ENCODE measurements around the gene MSANTD7. TPM values are rescaled to one million over a fixed set of nuclear protein-coding genes. Genes with fewer than 3 reads are reported as not detected.

The MSANTD7 gene
- total and polyA plus RNA-seq, 9 of the 15 experiments (the other 6 are each of a cell fraction or from before 2014, with no cell fraction given): 5.2 to 27.3 (median 23.6) TPM

GRCh38 chr10:14878266-14879123, 40.4 kb downstream of the MSANTD7 start, which contains the start of gene SUV39H2 (continued):
- TF ChIP-seq, protein P1, sequence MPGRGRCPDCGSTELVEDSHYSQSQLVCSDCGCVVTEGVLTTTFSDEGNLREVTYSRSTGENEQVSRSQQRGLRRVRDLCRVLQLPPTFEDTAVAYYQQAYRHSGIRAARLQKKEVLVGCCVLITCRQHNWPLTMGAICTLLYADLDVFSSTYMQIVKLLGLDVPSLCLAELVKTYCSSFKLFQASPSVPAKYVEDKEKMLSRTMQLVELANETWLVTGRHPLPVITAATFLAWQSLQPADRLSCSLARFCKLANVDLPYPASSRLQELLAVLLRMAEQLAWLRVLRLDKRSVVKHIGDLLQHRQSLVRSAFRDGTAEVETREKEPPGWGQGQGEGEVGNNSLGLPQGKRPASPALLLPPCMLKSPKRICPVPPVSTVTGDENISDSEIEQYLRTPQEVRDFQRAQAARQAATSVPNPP (IDR thresholded peaks at IDR 0.05; ENCODE audit: borderline replicate concordance, insufficient read depth, insufficient read length): no peak
- TF ChIP-seq SP1 (CRISPR knock-in tag; IDR thresholded peaks at IDR 0.05): 0 out of 2 replicates have a peak, but pooled peaks have one; percentile 68
- TF ChIP-seq CBX3 (IDR thresholded peaks at IDR 0.05; ENCODE audit: borderline replicate concordance in 1 of 2, low read length in 2 of 2): 0 out of 3 replicates have a peak, but pooled peaks of 1 of the 2 experiments have one; percentile 19

DNA sequence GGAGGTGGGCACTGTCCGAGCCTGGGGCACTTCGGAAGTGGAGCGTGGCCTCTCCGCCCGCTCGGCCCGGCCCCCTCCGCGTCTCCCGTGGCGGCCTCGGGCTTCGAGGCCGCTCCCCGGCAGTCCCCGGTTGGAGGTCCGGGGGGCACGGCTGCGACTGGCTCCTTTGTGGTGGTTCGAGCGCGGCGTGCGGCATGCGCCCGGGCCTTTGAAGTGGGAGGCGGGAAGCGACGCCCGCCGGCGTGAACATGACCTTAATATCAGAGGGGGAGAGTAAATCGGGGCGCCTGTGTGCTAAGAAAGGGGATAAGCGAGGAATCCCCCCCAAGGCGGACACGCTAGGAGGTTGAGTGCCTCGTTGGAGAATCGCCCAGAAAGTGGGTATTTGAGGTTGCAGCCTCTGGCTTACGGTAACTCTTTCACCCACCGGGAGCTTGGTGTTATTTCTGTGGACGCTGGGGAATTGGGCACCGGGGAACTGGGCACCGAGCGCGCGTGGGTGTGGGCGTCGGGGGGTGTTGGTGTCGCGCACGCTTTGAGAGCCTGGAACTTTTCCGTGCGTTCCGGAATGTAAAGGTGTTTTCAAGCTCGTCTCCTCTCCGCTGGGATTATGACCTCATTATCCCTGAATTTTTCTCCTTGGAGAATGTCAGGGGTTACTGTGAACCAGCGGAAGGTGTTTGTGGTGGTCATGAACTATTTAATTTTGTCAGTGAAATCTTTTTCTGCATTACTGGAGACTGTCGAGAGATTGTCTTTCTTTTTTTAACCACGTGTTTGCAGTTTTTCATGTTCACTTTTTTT, 41.2 kb downstream of the MSANTD7 start:
- peak overlapping the region; percentile 78 to 95 for H3K9ac ChIP-seq (ENCODE audit: insufficient read depth in 1 of 2, low read depth in 2 of 2, low read length in 2 of 2)
- FAIRE-seq (no peak), DNase-seq (ENCODE audit: extremely low read depth in 1 of 4, low spot score in 3 of 4) (peak in 2 of 4 experiments; percentile 22 to 30), ATAC-seq (peak; percentile 10)
- POLR2A ChIA-PET: interaction anchor here (0.8 to 2.5 kb wide), 7 partner anchors 10 to 75 kb away, joined by 3 to 17 read pairs (median 4); partner anchors contain the start of genes CDNF, DCLRE1C, HSPA14 and MSANTD7
- no TSS peak for BruUV-seq (replicated peaks)
- H3K4me2 ChIP-seq (ENCODE audit: insufficient read depth, low read length): peak overlapping the region; percentile 78
- peaks cover 28% of the 10 kb centered on the region; the same call in 2 of the 3 replicates for H3K36me3 ChIP-seq (ENCODE audit: control insufficient read depth, insufficient read depth, low read length)
- H3K9me3 ChIP-seq (replicated peaks; ENCODE audit: control insufficient read depth, insufficient read depth, low read depth, low read length): no peaks in the 10 kb centered on the region
- under 1% methylated on average over 52 of the region's 60 CpGs for WGBS (ENCODE audit: insufficient coverage, low coverage, missing lambda C conversion rate)
- H3K4me3 ChIP-seq: peak overlapping the region; percentile 96
- peak overlapping the region; percentile 75 for H2AFZ ChIP-seq (ENCODE audit: low read depth, low read length)
- CTCF ChIA-PET (ENCODE audit: low intra/inter-chr PET ratio): interaction anchor here (0.6 kb wide), 1 partner anchor 75 kb away, joined by 3 read pairs; the partner anchor contains the start of gene DCLRE1C
- H3K27me3 ChIP-seq (ENCODE audit: control insufficient read depth in 2 of 2, insufficient read depth in 2 of 2, low read length in 2 of 2): no peaks in the 10 kb centered on the region
- peak overlapping the region; percentile 85 for H3K27ac ChIP-seq (ENCODE audit: extremely low read depth, low read depth, low read length)
- no peaks in the 10 kb centered on the region for H3K9me1 ChIP-seq (ENCODE audit: control insufficient read depth, insufficient read depth, low read length)
- intact Hi-C loops (cut with micrococcal nuclease): loop anchor here (5.0 kb wide), 1 partner anchor 42 kb away; the partner anchor contains the start of genes CDNF, HSPA14 and MSANTD7
- peaks cover 77% of the 10 kb centered on the region for H3K79me2 ChIP-seq (ENCODE audit: control insufficient read depth, insufficient read depth, low read length)
- H4K20me1 ChIP-seq (replicated peaks; ENCODE audit: control insufficient read depth, insufficient read depth, low read length): peaks cover 13% of the 10 kb centered on the region
- in situ Hi-C loops (cut with MboI): no loop called here
- H3K4me1 ChIP-seq (replicated peaks in 1 of 2; ENCODE audit: control insufficient read depth in 2 of 2, insufficient read depth in 2 of 2, low read length in 2 of 2): peaks cover 12 to 15% of the 10 kb centered on the region in 2 experiments
- TF ChIP-seq TAF1 (IDR thresholded peaks at IDR 0.05; ENCODE audit: control insufficient read depth, extremely low read depth, insufficient read depth, low read length, severe bottlenecking): no peak
- peak in 1 of 2 experiments; percentile 19; a peak in 1 of 4 replicates for TF ChIP-seq MNT (conservative IDR thresholded peaks at IDR 0.05)
- TF ChIP-seq MTA3 (IDR thresholded peaks at IDR 0.05; ENCODE audit: borderline replicate concordance): no peak
- TF ChIP-seq HDGF (IDR thresholded peaks at IDR 0.05): no peak
- no peak for TF ChIP-seq ZBED1 (IDR thresholded peaks at IDR 0.05)
- TF ChIP-seq PCBP1 (IDR thresholded peaks at IDR 0.05; ENCODE audit: low read depth, low read length, poor library complexity, severe bottlenecking): peak; percentile 58
- TF ChIP-seq ZBTB26 (CRISPR knock-in tag; IDR thresholded peaks at IDR 0.05): no peak
- TF ChIP-seq ZFP36 (IDR thresholded peaks at IDR 0.05; ENCODE audit: low read depth, low read length, partially characterized antibody): no peak
- TF ChIP-seq NFIX (CRISPR knock-in tag; IDR thresholded peaks at IDR 0.05; ENCODE audit: low read depth): no peak

Data from K562 (cell line).